Esophagus squamous epithelium (tissue), 5 donors: ENCODE data around the gene OAF. TPM values are rescaled to one million over a fixed set of nuclear protein-coding genes. Genes with fewer than 3 reads are reported as not detected.

Experiments used
- DNase-seq: peaks from one replicate; lab custom pipeline; 2025; lab: John Stamatoyannopoulos, UW
- H3K27ac ChIP-seq, 4 donors: fragments of 200-600 bp; sonication (generic); one replicate each; pipeline ENCODE4 v1.5.1; 2016 to 2019; ENCODE audit warnings: mild to moderate bottlenecking in 1 of 4
- H3K27me3 ChIP-seq, 4 donors: fragments of 200-600 bp; sonication (generic); 1 replicate in 3 of 4; 2 replicates in 1 of 4; pipeline versions ENCODE4 v1.5.1 to v1.6.0; 2017 to 2021; ENCODE audit warnings: antibody characterized with exemption in 1 of 4
- H3K36me3 ChIP-seq, 3 donors: fragments of 200-600 bp; sonication (generic); one replicate each; pipeline ENCODE4 v1.5.1; 2016 to 2019
- H3K4me1 ChIP-seq, 3 donors: fragments of 200-600 bp; sonication (generic); one replicate each; pipeline ENCODE4 v1.5.1; 2017 to 2019
- H3K4me3 ChIP-seq, 4 donors: fragments of 200-600 bp; sonication (generic); 1 replicate in 3 of 4; 2 replicates in 1 of 4; pipeline ENCODE4 v1.5.1; 2016 to 2019; ENCODE audit warnings: mild to moderate bottlenecking in 2 of 4, moderate library complexity in 1 of 4
- H3K9me3 ChIP-seq, 3 donors: fragments of 200-600 bp; sonication (generic); one replicate each; pipeline ENCODE4 v1.5.1; 2016 to 2019
- POLR2A ChIP-seq, 4 donors: fragments of 450-650 bp; IDR thresholded peaks; one replicate each; pipeline ENCODE4 v1.6.1; 2017; ENCODE audit warnings: antibody characterized with exemption in 4 of 4, mild to moderate bottlenecking in 4 of 4, moderate library complexity in 3 of 4
- WGBS, 2 donors: methylation state at CpG; one replicate each; pipeline ENCODE4 v1.1.5; 2018; 5-methylcytosine and 5-hydroxymethylcytosine counted together
- intact Hi-C: fragments of 100-400 bp; cut with DNase I; formaldehyde crosslinking; loops from one replicate; pipeline ENCODE4 v1.15.0; 2022
- total RNA-seq, 4 donors: library from RNA; depleted of rRNA; stranded (reverse); fragments of >200 nt; gene quantifications; one replicate each; pipeline ENCODE4 v1.1.0, GENCODE V29; 2016
- TF ChIP-seq, protein P1 (sequence below), 6 experiments: fragments of 450-650 bp in 4 of 6; fragments of 200-600 bp in 2 of 6; sonication (generic) in 2 of 6; IDR thresholded peaks; one replicate each; pipeline ENCODE4 v1.5.1; 2016 to 2019; ENCODE audit warnings: antibody characterized with exemption in 6 of 6, mild to moderate bottlenecking in 4 of 6, moderate library complexity in 4 of 6
- donor health status: DM: yes; HTN: yes; CAD: no.

Gene OAF
- total RNA-seq, 4 donors from 2014 or later, result 7.4 to 49.0 (median 14.3) TPM

DNA sequence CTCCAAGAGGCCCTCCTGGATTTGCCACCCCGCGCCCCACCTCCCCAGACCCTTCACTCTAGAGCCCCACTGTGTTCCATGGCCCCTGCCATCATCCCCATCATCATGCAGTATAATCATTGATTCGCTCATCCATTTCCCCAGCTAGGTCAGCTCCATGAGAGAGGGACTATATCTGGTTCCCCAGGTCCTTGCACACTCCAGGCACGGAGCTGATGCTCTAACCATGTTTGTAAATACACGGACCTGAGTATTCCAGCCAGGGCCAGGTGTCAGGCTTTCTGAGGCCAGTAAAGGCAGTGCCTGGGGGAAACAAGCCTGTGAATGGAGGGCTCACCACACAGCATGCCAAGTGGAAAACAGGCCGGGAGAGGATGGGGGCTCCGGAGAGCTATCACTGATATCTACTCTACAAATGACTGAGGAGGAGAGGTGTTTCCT, 27.1 kb upstream of the OAF start:
- TF ChIP-seq, protein P1, sequence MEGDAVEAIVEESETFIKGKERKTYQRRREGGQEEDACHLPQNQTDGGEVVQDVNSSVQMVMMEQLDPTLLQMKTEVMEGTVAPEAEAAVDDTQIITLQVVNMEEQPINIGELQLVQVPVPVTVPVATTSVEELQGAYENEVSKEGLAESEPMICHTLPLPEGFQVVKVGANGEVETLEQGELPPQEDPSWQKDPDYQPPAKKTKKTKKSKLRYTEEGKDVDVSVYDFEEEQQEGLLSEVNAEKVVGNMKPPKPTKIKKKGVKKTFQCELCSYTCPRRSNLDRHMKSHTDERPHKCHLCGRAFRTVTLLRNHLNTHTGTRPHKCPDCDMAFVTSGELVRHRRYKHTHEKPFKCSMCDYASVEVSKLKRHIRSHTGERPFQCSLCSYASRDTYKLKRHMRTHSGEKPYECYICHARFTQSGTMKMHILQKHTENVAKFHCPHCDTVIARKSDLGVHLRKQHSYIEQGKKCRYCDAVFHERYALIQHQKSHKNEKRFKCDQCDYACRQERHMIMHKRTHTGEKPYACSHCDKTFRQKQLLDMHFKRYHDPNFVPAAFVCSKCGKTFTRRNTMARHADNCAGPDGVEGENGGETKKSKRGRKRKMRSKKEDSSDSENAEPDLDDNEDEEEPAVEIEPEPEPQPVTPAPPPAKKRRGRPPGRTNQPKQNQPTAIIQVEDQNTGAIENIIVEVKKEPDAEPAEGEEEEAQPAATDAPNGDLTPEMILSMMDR (IDR thresholded peaks at IDR 0.05), result no peak
- no peak for TF ChIP-seq POLR2A (IDR thresholded peaks at IDR 0.05)
- Histone ChIP-seq H3K4me1 (peaks cover 5 to 89% (median 47%) of the 10 kb centered on the region in 3 donors), H3K27me3 (peaks cover 0 to 3% (median 0%) of the 10 kb centered on the region in 4 donors), H3K4me3 (no peak overlapping the region), H3K27ac (peak overlapping the region in 3 of 4 donors; percentile 71 to 87 (median 85)), H3K9me3 (no peaks in the 10 kb centered on the region), H3K36me3 (no peaks in the 10 kb centered on the region)
- no peak for DNase-seq
- intact Hi-C loops, result no loop called here
- WGBS, 2 donors, result 85% methylated on average over 4 of the region's 7 CpGs; no CpG with 5 or more reads in 1 of the 2 donors

DNA sequence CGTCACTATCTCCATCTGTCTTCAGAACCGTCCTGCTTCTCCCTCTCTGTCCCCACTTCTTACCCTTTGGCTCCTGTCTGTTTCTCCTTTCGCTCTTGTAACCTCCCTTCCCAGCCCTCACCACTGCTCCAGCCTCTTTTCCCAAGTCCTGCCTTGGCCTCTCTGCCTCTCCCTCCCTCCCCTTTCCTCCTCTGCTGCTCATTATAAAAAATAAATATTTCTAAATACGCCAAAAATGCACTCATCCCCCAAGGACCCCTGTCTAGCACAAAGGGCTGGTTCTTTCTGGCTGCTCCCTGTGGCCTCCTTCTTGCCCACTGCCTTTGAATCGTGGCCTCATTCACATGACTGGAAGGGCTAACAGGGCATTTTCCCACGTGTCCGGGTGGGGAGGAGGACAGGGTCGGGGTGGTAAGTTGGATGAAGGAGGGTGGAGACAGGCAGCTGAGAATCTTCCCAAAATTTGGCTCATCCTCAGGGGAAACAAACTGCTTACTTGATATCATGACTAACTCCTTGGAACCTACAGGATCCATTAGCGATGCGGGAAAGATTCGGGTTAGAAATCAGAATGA, 26.4 kb upstream of the OAF start:
- Histone ChIP-seq H3K4me1 (peaks cover 5 to 82% (median 44%) of the 10 kb centered on the region in 3 donors), H3K4me3 (peak overlapping the region in 1 of 4 donors; percentile 24), H3K36me3 (no peaks in the 10 kb centered on the region), H3K9me3 (no peaks in the 10 kb centered on the region), H3K27ac (peak overlapping the region; percentile 26 to 87 (median 78)), H3K27me3 (no peaks in the 10 kb centered on the region)
- 72 to 75% methylated on average over 11 of the region's 11 CpGs for WGBS, 2 donors
- TF ChIP-seq POLR2A (IDR thresholded peaks at IDR 0.05), result no peak
- TF ChIP-seq, protein P1 (IDR thresholded peaks at IDR 0.05), result no peak
- intact Hi-C loops, result no loop called here
- DNase-seq, result no peak

DNA sequence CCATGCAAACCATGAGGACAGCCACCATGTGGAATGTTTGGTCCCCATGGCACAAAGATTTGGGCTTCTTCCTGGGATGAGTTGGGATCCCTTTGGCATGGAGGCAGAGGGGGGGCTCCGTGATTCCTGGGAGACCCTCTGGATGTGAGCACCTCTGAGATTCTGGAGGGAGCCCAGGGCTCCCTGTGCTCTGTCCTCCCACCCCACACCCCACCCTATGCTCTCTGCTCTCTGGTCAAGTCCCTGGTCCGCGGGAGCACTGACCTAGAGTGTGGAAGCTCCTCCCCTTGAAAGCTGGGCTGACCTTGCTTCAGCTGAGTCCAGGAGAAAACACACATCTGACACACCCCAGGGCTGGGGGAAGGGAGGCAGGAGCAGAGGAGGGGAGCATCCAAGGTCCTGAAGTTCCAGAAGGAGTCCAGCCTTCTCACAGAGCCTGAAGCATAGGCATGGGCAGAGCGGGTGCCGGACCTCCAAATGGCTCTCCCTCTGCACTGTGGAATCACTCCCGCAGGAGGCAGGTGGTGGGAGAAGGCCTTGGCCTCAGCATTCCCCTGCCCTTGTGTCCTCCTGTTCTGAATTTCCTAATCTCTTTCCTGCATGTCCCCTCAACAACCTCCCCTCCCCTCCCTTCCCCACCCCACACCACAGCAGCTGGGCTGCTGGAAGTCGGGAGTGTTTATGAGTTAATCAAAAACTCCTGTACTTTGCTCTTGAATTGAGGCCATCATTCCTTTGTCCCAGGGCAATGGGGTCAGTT, 25.7 kb upstream of the OAF start:
- no peak for TF ChIP-seq POLR2A (IDR thresholded peaks at IDR 0.05)
- TF ChIP-seq, protein P1 (IDR thresholded peaks at IDR 0.05), result no peak
- Histone ChIP-seq H3K4me3 (peak overlapping the region in 2 of 4 donors; percentile 24 to 32), H3K36me3 (no peaks in the 10 kb centered on the region), H3K4me1 (peaks cover 5 to 75% (median 44%) of the 10 kb centered on the region in 3 donors), H3K27ac (peak overlapping the region; percentile 26 to 87 (median 78)), H3K27me3 (no peaks in the 10 kb centered on the region), H3K9me3 (no peaks in the 10 kb centered on the region)
- no peak for DNase-seq
- intact Hi-C loops, result no loop called here
- WGBS, 2 donors, result 60 to 67% methylated on average over 1 to 5 of the region's 7 CpGs

DNA sequence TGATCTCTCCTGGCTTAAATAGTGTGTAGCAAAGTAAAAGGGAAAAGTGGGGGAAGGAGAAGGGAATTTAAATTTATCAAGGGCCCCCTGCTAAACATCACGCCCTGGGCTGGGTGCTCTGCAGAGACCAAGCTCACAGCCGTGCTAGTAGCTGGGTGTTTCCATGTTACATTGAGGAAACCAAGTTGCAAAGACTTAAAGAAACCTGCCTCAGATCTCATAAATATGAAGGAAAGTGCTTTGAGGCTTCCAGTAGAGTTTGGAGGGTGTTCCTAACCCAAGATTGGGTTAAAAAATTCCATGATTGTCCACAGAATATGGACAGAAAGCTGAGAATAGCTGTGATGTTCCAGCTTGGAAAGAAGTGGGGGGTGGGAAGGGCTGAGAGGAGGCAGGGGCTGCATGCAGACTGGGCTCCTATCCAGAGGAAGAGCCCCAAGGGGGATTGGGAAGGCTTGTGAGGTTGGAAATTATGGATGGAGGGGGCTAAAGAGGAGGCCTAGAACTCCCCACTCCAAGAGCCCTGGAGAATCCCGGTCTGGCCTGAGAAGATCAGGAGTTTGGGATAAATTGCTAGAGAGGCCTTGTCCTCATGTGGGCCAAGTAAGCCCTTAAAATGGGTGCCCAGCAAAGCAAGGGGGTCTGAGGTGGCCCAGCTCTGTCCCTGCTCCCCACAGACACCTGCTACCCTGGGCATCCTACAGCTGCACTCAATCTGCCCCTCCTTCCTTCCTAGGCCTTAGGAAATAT, 25.0 kb upstream of the OAF start:
- no peak for DNase-seq
- H3K36me3 ChIP-seq, result no peaks in the 10 kb centered on the region
- no peaks in the 10 kb centered on the region for H3K27me3 ChIP-seq
- H3K4me1 ChIP-seq, result peaks cover 5 to 68% (median 36%) of the 10 kb centered on the region in 3 donors
- peak overlapping the region; percentile 63 to 87 (median 78) for H3K27ac ChIP-seq
- 70 to 77% methylated on average over 2 to 3 of the region's 3 CpGs for WGBS, 2 donors
- H3K4me3 ChIP-seq, result no peak overlapping the region
- no peaks in the 10 kb centered on the region for H3K9me3 ChIP-seq
- TF ChIP-seq POLR2A (IDR thresholded peaks at IDR 0.05), result no peak
- TF ChIP-seq, protein P1 (IDR thresholded peaks at IDR 0.05), result no peak
- intact Hi-C loops, result no loop called here
